ENCODE data around the gene IQSEC1.

DNA sequence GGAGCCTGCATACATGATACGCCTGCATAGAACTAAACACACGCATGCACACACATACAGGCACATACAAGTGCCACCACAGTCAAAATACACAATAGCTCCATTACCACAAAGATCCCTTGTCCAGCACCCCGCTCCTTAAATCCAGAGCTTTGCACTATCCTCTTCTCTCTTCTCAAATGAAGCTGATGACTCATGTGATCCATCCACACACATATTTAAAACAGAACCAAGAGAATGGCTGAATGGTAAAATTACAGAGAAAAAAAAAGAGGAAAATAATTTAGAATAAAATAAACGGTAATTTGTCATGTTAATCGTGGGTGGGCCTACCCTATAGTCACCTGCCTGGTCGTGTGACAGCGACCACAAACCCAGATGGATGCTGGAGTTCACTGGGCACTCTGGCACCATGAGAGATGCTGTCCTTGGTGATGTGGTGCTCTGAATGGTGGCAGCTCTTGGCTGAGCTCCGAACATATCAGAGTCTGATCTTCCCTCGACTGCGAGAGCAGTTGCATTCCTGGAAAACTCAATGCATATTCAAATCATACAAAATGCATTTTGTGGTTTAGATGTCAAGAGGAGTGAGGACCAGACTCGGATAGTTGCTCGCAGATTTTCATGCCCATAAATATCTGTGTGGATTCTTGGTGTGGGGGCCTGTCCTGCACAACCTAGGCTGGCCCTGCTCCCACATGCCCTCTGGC lies 8.9 kb downstream of the IQSEC1 start:
- TF ChIP-seq SIN3A (conservative IDR thresholded peaks at IDR 0.05 in 1 of 2, IDR thresholded peaks at IDR 0.05 in 1 of 2; ENCODE audit: low read depth in 1 of 2, low read length in 2 of 2), result no peak
- no peak for TF ChIP-seq POLR2A (IDR thresholded peaks at IDR 0.05; ENCODE audit: control extremely low read depth in 1 of 2, low read depth in 2 of 2, low read length in 2 of 2)
- TF ChIP-seq NRF1 (IDR thresholded peaks at IDR 0.05; ENCODE audit: low read depth, low read length), result no peak
- no peak for TF ChIP-seq MAFK (IDR thresholded peaks at IDR 0.05; ENCODE audit: low read depth, low read length)
- TF ChIP-seq, protein P1, sequence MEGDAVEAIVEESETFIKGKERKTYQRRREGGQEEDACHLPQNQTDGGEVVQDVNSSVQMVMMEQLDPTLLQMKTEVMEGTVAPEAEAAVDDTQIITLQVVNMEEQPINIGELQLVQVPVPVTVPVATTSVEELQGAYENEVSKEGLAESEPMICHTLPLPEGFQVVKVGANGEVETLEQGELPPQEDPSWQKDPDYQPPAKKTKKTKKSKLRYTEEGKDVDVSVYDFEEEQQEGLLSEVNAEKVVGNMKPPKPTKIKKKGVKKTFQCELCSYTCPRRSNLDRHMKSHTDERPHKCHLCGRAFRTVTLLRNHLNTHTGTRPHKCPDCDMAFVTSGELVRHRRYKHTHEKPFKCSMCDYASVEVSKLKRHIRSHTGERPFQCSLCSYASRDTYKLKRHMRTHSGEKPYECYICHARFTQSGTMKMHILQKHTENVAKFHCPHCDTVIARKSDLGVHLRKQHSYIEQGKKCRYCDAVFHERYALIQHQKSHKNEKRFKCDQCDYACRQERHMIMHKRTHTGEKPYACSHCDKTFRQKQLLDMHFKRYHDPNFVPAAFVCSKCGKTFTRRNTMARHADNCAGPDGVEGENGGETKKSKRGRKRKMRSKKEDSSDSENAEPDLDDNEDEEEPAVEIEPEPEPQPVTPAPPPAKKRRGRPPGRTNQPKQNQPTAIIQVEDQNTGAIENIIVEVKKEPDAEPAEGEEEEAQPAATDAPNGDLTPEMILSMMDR (IDR thresholded peaks at IDR 0.05; ENCODE audit: control extremely low read depth in 1 of 3, insufficient read depth in 1 of 3, low read depth in 1 of 3, low read length in 3 of 3), result no peak
- no peak for TF ChIP-seq TCF12 (IDR thresholded peaks at IDR 0.05; ENCODE audit: low read depth, low read length)
- no peak for TF ChIP-seq TAF1 (IDR thresholded peaks at IDR 0.05; ENCODE audit: low read depth, low read length)
- TF ChIP-seq SP2 (IDR thresholded peaks at IDR 0.05; ENCODE audit: low read length), result no peak
- TF ChIP-seq POLR2AphosphoS5 (IDR thresholded peaks at IDR 0.05; ENCODE audit: low read depth, low read length), result no peak
- no peak for TF ChIP-seq SP4 (IDR thresholded peaks at IDR 0.05; ENCODE audit: low read length)
- no peak for TF ChIP-seq SP1 (IDR thresholded peaks at IDR 0.05; ENCODE audit: low read depth, low read length)
- TF ChIP-seq TAF7 (optimal IDR thresholded peaks at IDR 0.05; ENCODE audit: borderline replicate concordance, low read depth, low read length), result no peak
- TF ChIP-seq JUND (IDR thresholded peaks at IDR 0.05; ENCODE audit: low read length), result no peak
